Measurements from ENCODE around the gene GNAS. TPM values are rescaled to one million over a fixed set of nuclear protein-coding genes. Genes with fewer than 3 reads are reported as not detected.

GNAS gene
- total and polyA plus RNA-seq, 8 donors = 723 to 2,039 (median 1,898) TPM

GRCh38 chr20:58833921-58834320 lies 18.6 kb upstream of the GNAS start:
- DNase-seq (no peak), ATAC-seq (no peak)
- no peak overlapping the region for H3K27ac ChIP-seq
- no peaks in the 10 kb centered on the region for H3K4me1 ChIP-seq
- H3K36me3 ChIP-seq = no peaks in the 10 kb centered on the region
- H3K9me3 ChIP-seq = no peaks in the 10 kb centered on the region
- H3K4me3 ChIP-seq = no peak overlapping the region
- H3K27me3 ChIP-seq = peaks cover 0 to 12% of the 10 kb centered on the region in 2 donors
- intact Hi-C loops (cut with DNase I) = no loop called here
- no peak for TF ChIP-seq CTCF (IDR thresholded peaks at IDR 0.05)

GRCh38 chr20:58835231-58835630 lies 17.3 kb upstream of the GNAS start:
- peaks cover 13 to 25% of the 10 kb centered on the region in 2 donors for H3K27me3 ChIP-seq
- no peak overlapping the region for H3K4me3 ChIP-seq
- peaks cover 0 to 4% of the 10 kb centered on the region in 2 donors for H3K4me1 ChIP-seq
- H3K27ac ChIP-seq = no peak overlapping the region
- no peak for ATAC-seq
- no peak for DNase-seq
- intact Hi-C loops (cut with DNase I) = no loop called here
- no peaks in the 10 kb centered on the region for H3K36me3 ChIP-seq
- H3K9me3 ChIP-seq = no peaks in the 10 kb centered on the region
- TF ChIP-seq CTCF (IDR thresholded peaks at IDR 0.05) = no peak

GRCh38 chr20:58836616-58837204 lies 15.8 kb upstream of the GNAS start:
- ATAC-seq (no peak), DNase-seq (no peak)
- Histone ChIP-seq H3K4me3 (no peak overlapping the region), H3K36me3 (no peaks in the 10 kb centered on the region), H3K4me1 (peaks cover 0 to 4% of the 10 kb centered on the region in 2 donors), H3K27ac (no peak overlapping the region), H3K27me3 (peaks cover 28 to 40% of the 10 kb centered on the region in 2 donors), H3K9me3 (no peaks in the 10 kb centered on the region)
- intact Hi-C loops (cut with DNase I) = no loop called here
- TF ChIP-seq CTCF (IDR thresholded peaks at IDR 0.05) = no peak

- H3K4me1 ChIP-seq = peaks cover 0 to 4% of the 10 kb centered on the region in 2 donors
- H3K27me3 ChIP-seq = peaks cover 38 to 50% of the 10 kb centered on the region in 2 donors
- DNase-seq (no peak), ATAC-seq (no peak)
- no peak for TF ChIP-seq CTCF (IDR thresholded peaks at IDR 0.05)
- H3K27ac ChIP-seq = no peak overlapping the region
- H3K9me3 ChIP-seq = no peaks in the 10 kb centered on the region
- H3K36me3 ChIP-seq = no peaks in the 10 kb centered on the region
- intact Hi-C loops (cut with DNase I) = no loop called here
- no peak overlapping the region for H3K4me3 ChIP-seq
Measured at GRCh38 chr20:58837717-58838116, 14.8 kb upstream of the GNAS start.

GRCh38 chr20:58838174-58838573 lies 14.3 kb upstream of the GNAS start:
- H3K27me3 ChIP-seq = peaks cover 38 to 54% of the 10 kb centered on the region in 2 donors
- DNase-seq (no peak), ATAC-seq (no peak)
- peaks cover 0 to 4% of the 10 kb centered on the region in 2 donors for H3K4me1 ChIP-seq
- H3K4me3 ChIP-seq = no peak overlapping the region
- no peak overlapping the region for H3K27ac ChIP-seq
- no peaks in the 10 kb centered on the region for H3K36me3 ChIP-seq
- no peaks in the 10 kb centered on the region for H3K9me3 ChIP-seq
- no peak for TF ChIP-seq CTCF (IDR thresholded peaks at IDR 0.05)
- intact Hi-C loops (cut with DNase I) = no loop called here

Measured in left lung (tissue), 10 donors.